ENCODE data around the gene PLA2G6. TPM values are rescaled to one million over a fixed set of nuclear protein-coding genes. Genes with fewer than 3 reads are reported as not detected.

PLA2G6 gene
- total and polyA plus RNA-seq, 2 of the 13 experiments (the other 11 are each of a cell fraction or from before 2014, with no cell fraction given): 4.8 to 11.5 TPM

- no peak for TF ChIP-seq ZNF761 (CRISPR knock-in tag; conservative IDR thresholded peaks at IDR 0.05)
- no peak for TF ChIP-seq ZBTB7B (CRISPR knock-in tag; IDR thresholded peaks at IDR 0.05)
- TF ChIP-seq, protein P1, sequence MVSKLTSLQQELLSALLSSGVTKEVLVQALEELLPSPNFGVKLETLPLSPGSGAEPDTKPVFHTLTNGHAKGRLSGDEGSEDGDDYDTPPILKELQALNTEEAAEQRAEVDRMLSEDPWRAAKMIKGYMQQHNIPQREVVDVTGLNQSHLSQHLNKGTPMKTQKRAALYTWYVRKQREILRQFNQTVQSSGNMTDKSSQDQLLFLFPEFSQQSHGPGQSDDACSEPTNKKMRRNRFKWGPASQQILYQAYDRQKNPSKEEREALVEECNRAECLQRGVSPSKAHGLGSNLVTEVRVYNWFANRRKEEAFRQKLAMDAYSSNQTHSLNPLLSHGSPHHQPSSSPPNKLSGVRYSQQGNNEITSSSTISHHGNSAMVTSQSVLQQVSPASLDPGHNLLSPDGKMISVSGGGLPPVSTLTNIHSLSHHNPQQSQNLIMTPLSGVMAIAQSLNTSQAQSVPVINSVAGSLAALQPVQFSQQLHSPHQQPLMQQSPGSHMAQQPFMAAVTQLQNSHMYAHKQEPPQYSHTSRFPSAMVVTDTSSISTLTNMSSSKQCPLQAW (CRISPR knock-in tag; IDR thresholded peaks at IDR 0.05): no peak
- TF ChIP-seq ZNF83 (CRISPR knock-in tag; IDR thresholded peaks at IDR 0.05; ENCODE audit: borderline replicate concordance): no peak
- TF ChIP-seq FOXM1 (CRISPR knock-in tag; IDR thresholded peaks at IDR 0.05): no peak
- TF ChIP-seq PRDM10 (CRISPR knock-in tag; IDR thresholded peaks at IDR 0.05; ENCODE audit: low read depth): no peak; the same call in 1 of the 2 replicates
- TF ChIP-seq ZFP41 (CRISPR knock-in tag; IDR thresholded peaks at IDR 0.05; ENCODE audit: borderline replicate concordance): no peak
- peak; percentile 43; the same call in 1 of the 2 replicates for TF ChIP-seq DR1 (CRISPR knock-in tag; IDR thresholded peaks at IDR 0.05)
- TF ChIP-seq ELF1 (CRISPR knock-in tag; IDR thresholded peaks at IDR 0.05): no peak
- no peak for TF ChIP-seq CREBL2 (CRISPR knock-in tag; IDR thresholded peaks at IDR 0.05; ENCODE audit: borderline replicate concordance)
- no peak for TF ChIP-seq ZNF562 (CRISPR knock-in tag; IDR thresholded peaks at IDR 0.05; ENCODE audit: borderline replicate concordance)
- TF ChIP-seq TAF15 (IDR thresholded peaks at IDR 0.05; ENCODE audit: low read depth, low read length, poor library complexity, severe bottlenecking): no peak
- TF ChIP-seq GTF2F1 (IDR thresholded peaks at IDR 0.05; ENCODE audit: low read length): no peak
- TF ChIP-seq, protein P2, sequence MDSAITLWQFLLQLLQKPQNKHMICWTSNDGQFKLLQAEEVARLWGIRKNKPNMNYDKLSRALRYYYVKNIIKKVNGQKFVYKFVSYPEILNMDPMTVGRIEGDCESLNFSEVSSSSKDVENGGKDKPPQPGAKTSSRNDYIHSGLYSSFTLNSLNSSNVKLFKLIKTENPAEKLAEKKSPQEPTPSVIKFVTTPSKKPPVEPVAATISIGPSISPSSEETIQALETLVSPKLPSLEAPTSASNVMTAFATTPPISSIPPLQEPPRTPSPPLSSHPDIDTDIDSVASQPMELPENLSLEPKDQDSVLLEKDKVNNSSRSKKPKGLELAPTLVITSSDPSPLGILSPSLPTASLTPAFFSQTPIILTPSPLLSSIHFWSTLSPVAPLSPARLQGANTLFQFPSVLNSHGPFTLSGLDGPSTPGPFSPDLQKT (CRISPR knock-in tag; IDR thresholded peaks at IDR 0.05; ENCODE audit: borderline replicate concordance): no peak
- TF ChIP-seq, protein P3, sequence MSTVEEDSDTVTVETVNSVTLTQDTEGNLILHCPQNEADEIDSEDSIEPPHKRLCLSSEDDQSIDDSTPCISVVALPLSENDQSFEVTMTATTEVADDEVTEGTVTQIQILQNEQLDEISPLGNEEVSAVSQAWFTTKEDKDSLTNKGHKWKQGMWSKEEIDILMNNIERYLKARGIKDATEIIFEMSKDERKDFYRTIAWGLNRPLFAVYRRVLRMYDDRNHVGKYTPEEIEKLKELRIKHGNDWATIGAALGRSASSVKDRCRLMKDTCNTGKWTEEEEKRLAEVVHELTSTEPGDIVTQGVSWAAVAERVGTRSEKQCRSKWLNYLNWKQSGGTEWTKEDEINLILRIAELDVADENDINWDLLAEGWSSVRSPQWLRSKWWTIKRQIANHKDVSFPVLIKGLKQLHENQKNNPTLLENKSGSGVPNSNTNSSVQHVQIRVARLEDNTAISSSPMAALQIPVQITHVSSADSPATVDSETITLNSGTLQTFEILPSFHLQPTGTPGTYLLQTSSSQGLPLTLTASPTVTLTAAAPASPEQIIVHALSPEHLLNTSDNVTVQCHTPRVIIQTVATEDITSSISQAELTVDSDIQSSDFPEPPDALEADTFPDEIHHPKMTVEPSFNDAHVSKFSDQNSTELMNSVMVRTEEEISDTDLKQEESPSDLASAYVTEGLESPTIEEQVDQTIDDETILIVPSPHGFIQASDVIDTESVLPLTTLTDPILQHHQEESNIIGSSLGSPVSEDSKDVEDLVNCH (CRISPR knock-in tag; IDR thresholded peaks at IDR 0.05): no peak
- no peak for TF ChIP-seq NFE2L2 (IDR thresholded peaks at IDR 0.05; ENCODE audit: low read length)
- no peak; the same call in 1 of the 2 replicates for TF ChIP-seq DZIP1 (CRISPR knock-in tag; IDR thresholded peaks at IDR 0.05)
Observed at GRCh38 chr22:38201711-38202436, 20.2 kb upstream of the PLA2G6 start, which contains the start of gene MAFF (continued).
